Amniotic epithelial cell (primary cell): Measurements from ENCODE around the gene ELP6.
"Not testable (repeated sequence)": the region's sequence is repeated elsewhere in the genome, so short reads cannot be mapped to it uniquely, and the experiment has no call there.

Experiments
- DNase-seq: peaks from one replicate; pipeline ENCODE4 v3.0.0-alpha.2; 2010; ENCODE audit warnings: low read depth

Gene ELP6

GRCh38 chr3:47464588-47464987 lies 48.9 kb downstream of the ELP6 start:
- DNase-seq = no peak

GRCh38 chr3:47459534-47460085 lies 53.9 kb downstream of the ELP6 start:
- DNase-seq = not testable (repeated sequence)

- no peak for DNase-seq
Observed at GRCh38 chr3:47456984-47457383, 56.5 kb downstream of the ELP6 start.

GRCh38 chr3:47455806-47456452 lies 57.6 kb downstream of the ELP6 start:
- DNase-seq = peak; percentile 69

GRCh38 chr3:47452453-47453215 lies 60.9 kb downstream of the ELP6 start:
- DNase-seq = no peak
